HG02798 (cell line): ENCODE results near the gene DNAAF1.

Experiments used
- ATAC-seq: cut with Tn5 transposase; IDR thresholded peaks from one replicate; pipeline ENCODE4 v1.9.1; 2021; ENCODE audit warnings: mild to moderate bottlenecking; ENCODE audit not compliant: unreplicated experiment, poor library complexity

Gene DNAAF1

GRCh38 chr16:84121007-84121406 is 24.1 kb upstream of the DNAAF1 start:
- no peak for ATAC-seq

- no peak for ATAC-seq
Observed at GRCh38 chr16:84124257-84125073, 20.6 kb upstream of the DNAAF1 start.

GRCh38 chr16:84131117-84131516 is 14.0 kb upstream of the DNAAF1 start:
- ATAC-seq = no peak

GRCh38 chr16:84132527-84133285 is 12.4 kb upstream of the DNAAF1 start:
- ATAC-seq = no peak

- no peak for ATAC-seq
Observed at GRCh38 chr16:84136331-84137125, 8.6 kb upstream of the DNAAF1 start.

- ATAC-seq = no peak
Observed at GRCh38 chr16:84137287-84137686, 7.8 kb upstream of the DNAAF1 start.

GRCh38 chr16:84137769-84138357 is 7.2 kb upstream of the DNAAF1 start:
- ATAC-seq = no peak

- ATAC-seq = no peak
Observed at GRCh38 chr16:84138500-84138823, 6.6 kb upstream of the DNAAF1 start.

- ATAC-seq = peak; percentile 89
Observed at GRCh38 chr16:84138824-84139627, 6.1 kb upstream of the DNAAF1 start.

- ATAC-seq = no peak
Observed at GRCh38 chr16:84139628-84140258, 5.4 kb upstream of the DNAAF1 start.

- ATAC-seq = no peak
Observed at GRCh38 chr16:84141143-84141670, 3.9 kb upstream of the DNAAF1 start.

- no peak for ATAC-seq
Observed at GRCh38 chr16:84143081-84143480, 2.0 kb upstream of the DNAAF1 start.

- ATAC-seq = no peak
Observed at GRCh38 chr16:84143784-84144199, 1.3 kb upstream of the DNAAF1 start.

- ATAC-seq = no peak
Observed at GRCh38 chr16:84144209-84144858, 774 bp upstream of the DNAAF1 start.

- no peak for ATAC-seq
Observed at GRCh38 chr16:84150926-84151325, 5.8 kb downstream of the DNAAF1 start.

- no peak for ATAC-seq
Observed at GRCh38 chr16:84153660-84154214, 8.6 kb downstream of the DNAAF1 start.

- no peak for ATAC-seq
Observed at GRCh38 chr16:84155226-84155625, 10.1 kb downstream of the DNAAF1 start.

- no peak for ATAC-seq
Observed at GRCh38 chr16:84155771-84156170, 10.7 kb downstream of the DNAAF1 start.
